IMR-90 (cell line): ENCODE data around the gene MAGI1. TPM values are rescaled to one million over a fixed set of nuclear protein-coding genes. Genes with fewer than 3 reads are reported as not detected.
A peak's percentile ranks its signal among the peaks of the same experiment; 100 is the strongest.

Experiments used
- ATAC-seq: fragments of 200-7000 bp; cut with Tn5 transposase; 2 replicates; pipeline ENCODE4 v1.9.1; 2020; ENCODE audit warnings: low read depth, mild to moderate bottlenecking, moderate library complexity
- BruUV-seq: library from RNA; stranded (reverse); fragments of 400-500 nt; replicated peaks from 2 replicates; lab custom pipeline; 2021; lab: Mats Ljungman, UMichigan
- CTCF ChIA-PET: fragments of 300-600 bp; formaldehyde crosslinking; extraction: SDS; loops from one replicate; lab custom pipeline; 2021; ENCODE audit warnings: antibody characterized with exemption; lab: Yijun Ruan, JAX
- POLR2A ChIA-PET: fragments of 300-600 bp; sonication (Branson Sonifier 250); formaldehyde crosslinking; loops from one replicate; lab custom pipeline; 2022; ENCODE audit warnings: antibody characterized with exemption; ENCODE audit not compliant: unreplicated experiment; lab: Charles Lee
- DNase-seq: peaks from one replicate; pipeline ENCODE4 v3.0.0; 2013
- H2AFZ ChIP-seq: replicated peaks from 2 replicates; pipeline ENCODE3; 2013; ENCODE audit warnings: low read length, mild to moderate bottlenecking; ENCODE audit not compliant: poor library complexity
- H2AK5ac ChIP-seq: 2 replicates; pipeline ENCODE4 v1.6.1; 2013; ENCODE audit warnings: low read depth, low read length, inconsistent platforms
- H2AK9ac ChIP-seq: replicated peaks from 2 replicates; pipeline ENCODE3; 2013; ENCODE audit warnings: mild to moderate bottlenecking, low read depth, low read length, moderate library complexity; ENCODE audit not compliant: poor library complexity
- H2BK120ac ChIP-seq: 2 replicates; pipeline ENCODE4 v1.6.1; 2013; ENCODE audit warnings: low read depth, low read length, inconsistent platforms
- H2BK15ac ChIP-seq: 3 replicates; pipeline ENCODE4 v1.6.1; 2013; ENCODE audit warnings: low read depth, low read length, inconsistent platforms
- H2BK20ac ChIP-seq: 2 replicates; pipeline ENCODE4 v1.6.1; 2013; ENCODE audit warnings: low read depth, mild to moderate bottlenecking, inconsistent platforms, low read length, moderate library complexity
- H2BK5ac ChIP-seq: 2 replicates; pipeline ENCODE4 v1.6.1; 2013; ENCODE audit warnings: mild to moderate bottlenecking, low read depth, low read length, inconsistent platforms; ENCODE audit not compliant: poor library complexity, severe bottlenecking
- H3K14ac ChIP-seq: replicated peaks from 2 replicates; pipeline ENCODE4 v1.6.1; 2013; ENCODE audit warnings: low read depth, low read length, inconsistent platforms
- H3K18ac ChIP-seq: 2 replicates; pipeline ENCODE4 v1.6.1; 2013; ENCODE audit warnings: low read depth, low read length, control low read depth
- H3K23ac ChIP-seq: 2 replicates; pipeline ENCODE4 v1.6.1; 2013; ENCODE audit warnings: low read depth, low read length, inconsistent platforms
- H3K27ac ChIP-seq: 2 replicates; pipeline ENCODE4 v1.5.1; 2013; ENCODE audit warnings: mild to moderate bottlenecking, control low read depth, low read length; ENCODE audit not compliant: insufficient read depth
- H3K27me3 ChIP-seq: 2 replicates; pipeline ENCODE4 v1.6.1; 2013; ENCODE audit warnings: low read length; ENCODE audit not compliant: control insufficient read depth, insufficient read depth
- H3K36me3 ChIP-seq: 2 replicates; pipeline ENCODE4 v1.6.1; 2013; ENCODE audit warnings: low read length, mixed read lengths; ENCODE audit not compliant: control insufficient read depth, insufficient read depth
- H3K4ac ChIP-seq: 2 replicates; pipeline ENCODE4 v1.6.1; 2013; ENCODE audit warnings: low read depth, low read length, inconsistent platforms
- H3K4me1 ChIP-seq: 2 replicates; pipeline ENCODE4 v1.6.1; 2013; ENCODE audit warnings: low read length, mixed read lengths; ENCODE audit not compliant: control insufficient read depth, insufficient read depth
- H3K4me2 ChIP-seq: 2 replicates; pipeline ENCODE4 v1.6.1; 2013; ENCODE audit warnings: low read depth, mild to moderate bottlenecking, control low read depth, low read length, moderate library complexity
- H3K4me3 ChIP-seq: 2 replicates; pipeline ENCODE4 v1.5.1; 2013; ENCODE audit warnings: low read depth, mild to moderate bottlenecking, control low read depth, low read length, moderate library complexity; ENCODE audit not compliant: insufficient read depth
- H3K56ac ChIP-seq: 2 replicates; pipeline ENCODE4 v1.6.1; 2013; ENCODE audit warnings: low read length, inconsistent platforms; ENCODE audit not compliant: insufficient read depth; ENCODE audit errors: extremely low read depth
- H3K79me1 ChIP-seq, 2 experiments: 2 replicates each; pipeline ENCODE4 v1.6.1; 2013; ENCODE audit warnings: low read length in 2 of 2, inconsistent platforms in 1 of 2, low read depth in 1 of 2
- H3K9ac ChIP-seq: 2 replicates; pipeline ENCODE4 v1.6.1; 2013; ENCODE audit warnings: low read depth, low read length, control low read depth
- H3K9me1 ChIP-seq: 2 replicates; pipeline ENCODE4 v1.6.1; 2013; ENCODE audit warnings: low read length, inconsistent platforms; ENCODE audit not compliant: insufficient read depth
- H3K9me3 ChIP-seq: 2 replicates; pipeline ENCODE4 v1.6.1; 2013; ENCODE audit warnings: low read length; ENCODE audit not compliant: control insufficient read depth, insufficient read depth
- H4K20me1 ChIP-seq: 2 replicates; pipeline ENCODE4 v1.6.1; 2013; ENCODE audit warnings: low read length, inconsistent platforms; ENCODE audit not compliant: insufficient read depth
- H4K5ac ChIP-seq: 2 replicates; pipeline ENCODE4 v1.6.1; 2013; ENCODE audit warnings: mild to moderate bottlenecking, low read depth, low read length, control low read depth
- H4K8ac ChIP-seq, 2 experiments: 2 replicates each; pipeline ENCODE4 v1.6.1; 2013; ENCODE audit warnings: low read depth in 2 of 2, low read length in 2 of 2, control low read depth in 1 of 2, inconsistent platforms in 1 of 2
- H4K91ac ChIP-seq: 2 replicates; pipeline ENCODE4 v1.6.1; 2013; ENCODE audit warnings: low read depth, low read length, inconsistent platforms; ENCODE audit not compliant: insufficient read depth
- BHLHE40 ChIP-seq: fragments of 150-350 bp; IDR thresholded peaks from 2 replicates; pipeline ENCODE4 v1.6.1; 2016; ENCODE audit warnings: mild to moderate bottlenecking, low read depth, low read length
- CTCF ChIP-seq: conservative IDR thresholded peaks from 2 replicates; pipeline ENCODE4 v1.5.1; 2012; ENCODE audit warnings: mild to moderate bottlenecking, low read depth, low read length, improper control_type of control experiment
- MAFK ChIP-seq: IDR thresholded peaks from 2 replicates; pipeline ENCODE4 v1.6.1; 2012; ENCODE audit warnings: low read depth, low read length, improper control_type of control experiment
- MAZ ChIP-seq: IDR thresholded peaks from 2 replicates; pipeline ENCODE4 v1.6.1; 2012; ENCODE audit warnings: low read depth, mild to moderate bottlenecking, low read length, improper control_type of control experiment, moderate library complexity, borderline replicate concordance
- MXI1 ChIP-seq: IDR thresholded peaks from 2 replicates; pipeline ENCODE4 v1.6.1; 2012; ENCODE audit warnings: low read depth, mild to moderate bottlenecking, low read length, moderate library complexity, borderline replicate concordance
- RAD21 ChIP-seq: IDR thresholded peaks from 2 replicates; pipeline ENCODE4 v1.6.1; 2012; ENCODE audit warnings: low read length, improper control_type of control experiment
- RFX5 ChIP-seq: IDR thresholded peaks from 2 replicates; pipeline ENCODE4 v1.8.0; 2012; ENCODE audit warnings: low read depth, mild to moderate bottlenecking, low read length, moderate library complexity
- WGBS, 2 experiments: methylation state at CpG; one replicate each; pipeline versions ENCODE4 v1.1.5 to v1.1.7; 2013; ENCODE audit warnings: missing lambda C conversion rate in 2 of 2; ENCODE audit not compliant: insufficient read length in 1 of 2; ENCODE audit errors: extremely low coverage in 2 of 2; 5-methylcytosine and 5-hydroxymethylcytosine counted together
- dilution Hi-C: fragments of 300-500 bp; cut with HindIII; formaldehyde crosslinking; loops from one replicate; pipeline ENCODE4 v1.14.3; 2018; ENCODE audit warnings: low sequenced_read_pairs; ENCODE audit not compliant: unreplicated experiment
- in situ Hi-C: fragments of 300-500 bp; cut with MboI; formaldehyde crosslinking; loops from 3 replicates; pipeline ENCODE4 v1.14.3; 2019; ENCODE audit warnings: low sequenced_read_pairs, inconsistent platforms, mixed read lengths
- intact Hi-C: fragments of 100-400 bp; cut with micrococcal nuclease; formaldehyde crosslinking; loops from 2 replicates; pipeline ENCODE4 v1.10.0; 2022
- polyA plus RNA-seq, 3 experiments: library from polyadenylated mRNA; depleted of rRNA; stranded (reverse); fragments of >200 nt; gene quantifications; 2 replicates each; pipeline ENCODE4 v1.2.3, GENCODE V29; 2012; ENCODE audit warnings: low replicate concordance in 1 of 3
- total RNA-seq: library from RNA; depleted of rRNA; stranded (reverse); fragments of >200 nt; gene quantifications from 2 replicates; pipeline ENCODE4 v1.2.3, GENCODE V29; 2012

MAGI1 gene
- total and polyA plus RNA-seq, 2 of the 4 experiments (the other 2 are of a cell fraction) = 14.5 to 24.2 TPM

GRCh38 chr3:65993134-65993900 lies 45.4 kb downstream of the MAGI1 start:
- Histone ChIP-seq H3K4me2 (no peak overlapping the region), H2BK20ac (no peak overlapping the region), H3K27me3 (no peaks in the 10 kb centered on the region), H3K79me1 (peaks cover 34 to 65% of the 10 kb centered on the region in 2 experiments), H2BK120ac (no peak overlapping the region), H4K5ac (no peak overlapping the region), H2AFZ (no peak overlapping the region), H4K91ac (no peak overlapping the region), H3K18ac (no peak overlapping the region), H3K9me1 (peaks cover 8% of the 10 kb centered on the region), H2AK9ac (no peak overlapping the region), H3K4me3 (no peak overlapping the region), H3K14ac (0 out of 2 replicates have a peak overlapping the region, but pooled peaks have one; percentile 20), H3K4ac (no peak overlapping the region), H3K36me3 (no peaks in the 10 kb centered on the region), H3K27ac (no peak overlapping the region), H3K56ac (no peak overlapping the region), H2BK15ac (no peak overlapping the region; the same call in 2 of the 3 replicates), H4K20me1 (peaks cover 25% of the 10 kb centered on the region; the same call in 1 of the 2 replicates), H3K9me3 (no peaks in the 10 kb centered on the region), H3K23ac (no peak overlapping the region), H3K9ac (no peak overlapping the region), H2AK5ac (no peak overlapping the region), H4K8ac (no peak overlapping the region), H2BK5ac (no peak overlapping the region), H3K4me1 (peaks cover 6% of the 10 kb centered on the region)
- intact Hi-C loops = no loop called here
- ATAC-seq = no peak
- in situ Hi-C loops = no loop called here
- WGBS, 2 experiments = no CpG with 5 or more reads among the region's 1 CpG
- dilution Hi-C loops = no loop called here
- ChIA-PET POLR2A (no interaction called here), CTCF (no interaction called here)
- no TSS peak for BruUV-seq
- TF ChIP-seq RFX5 (no peak), BHLHE40 (no peak), MXI1 (no peak), CTCF (no peak), RAD21 (no peak), MAFK (no peak), MAZ (no peak)
- DNase-seq = no peak
